MCF 10A (cell line): Measurements from ENCODE around the gene POU2AF1. TPM values are rescaled to one million over a fixed set of nuclear protein-coding genes. Genes with fewer than 3 reads are reported as not detected.

Experiments
- BruUV-seq: library from RNA; stranded (reverse); fragments of 400-500 nt; replicated peaks from 2 replicates; lab custom pipeline; 2021; lab: Mats Ljungman, UMichigan
- CTCF ChIA-PET: fragments of 300-600 bp; sonication (Branson Sonifier 250); formaldehyde crosslinking; extraction: SDS; loops from one replicate; lab custom pipeline; 2021; ENCODE audit warnings: antibody characterized with exemption, inconsistent platforms; lab: Yijun Ruan, JAX
- POLR2A ChIA-PET: fragments of 300-600, 350-650 bp; sonication (Branson Sonifier 250); formaldehyde crosslinking; extraction: SDS; loops from one replicate; lab custom pipeline; 2020; ENCODE audit warnings: antibody characterized with exemption, inconsistent platforms; lab: Yijun Ruan, JAX
- DNase-seq: peaks from one replicate; pipeline ENCODE4 v3.0.0-alpha.2; 2018; ENCODE audit not compliant: unreplicated experiment
- H3K27ac Mint-ChIP-seq: one replicate; pipeline ENCODE4 v1.8.0; 2022; ENCODE audit warnings: mild to moderate bottlenecking, low read depth, mixed read lengths; ENCODE audit not compliant: unreplicated experiment
- H3K27me3 Mint-ChIP-seq: one replicate; pipeline ENCODE4 v1.8.0; 2022; ENCODE audit warnings: mixed read lengths; ENCODE audit not compliant: insufficient read depth, unreplicated experiment
- H3K36me3 Mint-ChIP-seq: one replicate; pipeline ENCODE4 v1.8.0; 2022; ENCODE audit warnings: mild to moderate bottlenecking, moderate library complexity, mixed read lengths; ENCODE audit not compliant: insufficient read depth, unreplicated experiment
- H3K4me1 Mint-ChIP-seq: one replicate; pipeline ENCODE4 v1.8.0; 2022; ENCODE audit warnings: mixed read lengths; ENCODE audit not compliant: insufficient read depth, unreplicated experiment
- H3K4me3 Mint-ChIP-seq: one replicate; pipeline ENCODE4 v1.8.0; 2022; ENCODE audit warnings: mild to moderate bottlenecking, moderate library complexity, mixed read lengths; ENCODE audit not compliant: unreplicated experiment
- H3K9me3 Mint-ChIP-seq: one replicate; pipeline ENCODE4 v1.8.0; 2022; ENCODE audit warnings: mixed read lengths; ENCODE audit not compliant: unreplicated experiment
- intact Hi-C: fragments of 100-400 bp; cut with micrococcal nuclease; formaldehyde crosslinking; loops from 2 replicates; pipeline ENCODE4 v1.14.1; 2022
- total RNA-seq: library from RNA; stranded (reverse); gene quantifications from 2 replicates; pipeline ENCODE4 v1.2.3, GENCODE V29; 2022
- TF ChIP-seq, protein P1 (sequence below): fragments of 200-600 bp; IDR thresholded peaks from one replicate; pipeline ENCODE4 v1.8.0; 2022; ENCODE audit warnings: antibody characterized with exemption, mild to moderate bottlenecking; ENCODE audit not compliant: unreplicated experiment

Gene POU2AF1
- total RNA-seq, 1 experiment from 2014 or later: not detected

DNA sequence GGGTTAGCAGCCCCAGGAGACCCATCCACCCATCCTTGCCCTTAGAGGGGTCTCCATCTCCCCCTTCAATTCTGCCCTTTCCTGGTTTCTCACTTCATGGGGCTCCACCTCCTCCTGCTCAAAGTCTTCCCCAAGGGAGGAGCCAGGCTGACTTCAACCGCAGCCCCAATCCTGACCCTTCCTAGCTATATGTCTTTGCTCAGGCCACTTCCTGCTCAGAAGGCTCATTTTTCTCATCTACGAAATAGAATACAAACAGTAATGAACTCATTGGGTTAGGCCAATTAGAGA is 24.5 kb downstream of the POU2AF1 start:
- no peak overlapping the region for H3K27ac Mint-ChIP-seq
- ChIA-PET POLR2A (interaction anchor here (1.1 to 1.7 kb wide), 2 partner anchors 10 to 88 kb away, joined by 3 to 4 read pairs; no protein-coding TSS in a partner anchor), CTCF (no interaction called here)
- TF ChIP-seq, protein P1, sequence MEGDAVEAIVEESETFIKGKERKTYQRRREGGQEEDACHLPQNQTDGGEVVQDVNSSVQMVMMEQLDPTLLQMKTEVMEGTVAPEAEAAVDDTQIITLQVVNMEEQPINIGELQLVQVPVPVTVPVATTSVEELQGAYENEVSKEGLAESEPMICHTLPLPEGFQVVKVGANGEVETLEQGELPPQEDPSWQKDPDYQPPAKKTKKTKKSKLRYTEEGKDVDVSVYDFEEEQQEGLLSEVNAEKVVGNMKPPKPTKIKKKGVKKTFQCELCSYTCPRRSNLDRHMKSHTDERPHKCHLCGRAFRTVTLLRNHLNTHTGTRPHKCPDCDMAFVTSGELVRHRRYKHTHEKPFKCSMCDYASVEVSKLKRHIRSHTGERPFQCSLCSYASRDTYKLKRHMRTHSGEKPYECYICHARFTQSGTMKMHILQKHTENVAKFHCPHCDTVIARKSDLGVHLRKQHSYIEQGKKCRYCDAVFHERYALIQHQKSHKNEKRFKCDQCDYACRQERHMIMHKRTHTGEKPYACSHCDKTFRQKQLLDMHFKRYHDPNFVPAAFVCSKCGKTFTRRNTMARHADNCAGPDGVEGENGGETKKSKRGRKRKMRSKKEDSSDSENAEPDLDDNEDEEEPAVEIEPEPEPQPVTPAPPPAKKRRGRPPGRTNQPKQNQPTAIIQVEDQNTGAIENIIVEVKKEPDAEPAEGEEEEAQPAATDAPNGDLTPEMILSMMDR: no peak
- BruUV-seq: no TSS peak
- H3K9me3 Mint-ChIP-seq: no peaks in the 10 kb centered on the region
- intact Hi-C loops: no loop called here
- H3K4me3 Mint-ChIP-seq: no peak overlapping the region
- H3K27me3 Mint-ChIP-seq: peaks cover 37% of the 10 kb centered on the region
- no peak for DNase-seq
- H3K4me1 Mint-ChIP-seq: no peaks in the 10 kb centered on the region
- no peaks in the 10 kb centered on the region for H3K36me3 Mint-ChIP-seq

DNA sequence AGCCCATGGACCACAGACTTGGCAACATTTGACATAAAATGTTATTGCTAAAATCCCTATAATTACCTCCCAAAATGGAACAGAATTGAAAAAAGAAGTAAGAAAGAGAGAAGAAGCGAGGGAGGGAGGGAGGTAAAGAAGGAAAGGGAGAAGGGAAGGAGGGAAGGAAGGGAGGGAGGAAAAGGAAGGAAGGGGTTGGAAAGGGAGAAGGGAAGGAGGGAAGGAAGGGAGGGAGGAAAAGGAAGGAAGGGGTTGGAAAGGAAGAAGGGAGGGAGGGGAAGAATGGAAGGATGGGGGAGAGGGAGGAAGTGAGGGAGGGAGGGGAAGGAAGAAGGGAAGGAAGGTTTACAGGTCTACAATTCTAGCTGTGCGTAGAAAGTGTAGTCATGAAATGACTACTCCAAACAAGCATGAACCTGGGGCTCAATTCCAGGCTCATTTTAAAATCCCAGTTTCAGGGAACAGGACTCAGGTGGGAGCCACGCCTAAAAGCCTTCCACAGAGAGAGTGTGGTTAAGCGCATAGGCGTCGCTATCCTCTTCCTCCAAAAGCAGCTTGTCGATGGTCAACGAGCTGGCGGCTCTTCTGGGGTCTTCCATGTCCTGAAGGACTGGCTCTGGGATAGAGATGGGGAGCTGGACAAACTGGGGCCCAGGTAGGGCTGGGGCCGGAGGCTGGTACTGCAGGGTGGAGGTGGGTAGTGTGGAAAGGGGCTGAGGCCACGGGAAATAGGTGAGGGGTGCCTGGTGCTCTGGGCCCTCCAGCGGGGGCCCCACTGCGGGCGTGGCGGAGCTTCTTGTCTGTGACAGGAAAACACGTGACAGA is 25.1 kb downstream of the POU2AF1 start:
- Mint-ChIP-seq H3K27ac (no peak overlapping the region), H3K9me3 (no peaks in the 10 kb centered on the region), H3K27me3 (peaks cover 40% of the 10 kb centered on the region), H3K4me1 (no peaks in the 10 kb centered on the region), H3K4me3 (no peak overlapping the region), H3K36me3 (no peaks in the 10 kb centered on the region)
- CTCF ChIA-PET: no interaction called here
- no peak for DNase-seq
- POLR2A ChIA-PET: interaction anchor here (1.1 to 1.7 kb wide), 2 partner anchors 10 to 87 kb away, joined by 3 to 4 read pairs; no protein-coding TSS in a partner anchor
- no TSS peak for BruUV-seq
- intact Hi-C loops: no loop called here
- TF ChIP-seq, protein P1: no peak

DNA sequence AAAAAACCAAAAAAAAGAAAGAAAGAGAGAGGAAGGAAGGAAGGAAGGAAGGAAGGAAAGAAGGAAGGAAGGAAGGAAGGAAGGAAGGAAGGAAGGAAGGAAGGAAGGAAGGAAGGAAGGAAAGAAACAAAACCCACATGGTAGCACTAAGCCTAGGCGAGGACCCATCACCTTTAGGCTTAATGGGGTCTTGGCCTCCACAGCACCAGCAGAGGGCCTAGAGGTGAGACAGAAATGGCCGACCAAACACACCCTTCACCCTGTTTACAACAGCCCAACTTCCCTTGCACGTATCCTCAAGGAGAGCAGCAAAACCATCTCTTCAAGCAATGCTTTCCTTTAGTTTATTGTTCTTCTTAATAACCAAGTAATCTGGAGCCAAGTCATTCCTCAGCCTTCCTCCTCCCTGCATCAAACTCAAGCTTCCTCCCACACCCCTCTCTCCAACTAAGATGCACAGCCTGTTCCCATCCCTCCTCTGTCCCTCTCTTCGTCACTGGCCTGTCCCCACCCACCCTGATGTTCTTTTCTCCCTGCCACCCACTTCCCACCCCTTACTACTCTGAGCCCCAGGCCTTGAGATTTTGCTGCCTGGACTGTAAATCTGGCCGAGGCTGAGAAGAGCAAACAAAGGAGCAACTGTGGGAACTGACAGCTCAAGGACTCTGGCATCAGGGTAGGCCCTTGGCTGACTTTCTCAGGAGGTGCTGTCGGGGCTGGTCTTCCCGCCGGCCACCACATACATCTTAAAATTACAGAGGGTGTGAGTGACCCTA is 26.0 kb downstream of the POU2AF1 start:
- POLR2A ChIA-PET: no interaction called here
- TF ChIP-seq, protein P1: no peak
- Mint-ChIP-seq H3K27me3 (peaks cover 40% of the 10 kb centered on the region), H3K36me3 (no peaks in the 10 kb centered on the region), H3K4me3 (no peak overlapping the region), H3K27ac (no peak overlapping the region), H3K4me1 (no peaks in the 10 kb centered on the region), H3K9me3 (no peaks in the 10 kb centered on the region)
- intact Hi-C loops: no loop called here
- CTCF ChIA-PET: no interaction called here
- no peak for DNase-seq
- BruUV-seq: no TSS peak

DNA sequence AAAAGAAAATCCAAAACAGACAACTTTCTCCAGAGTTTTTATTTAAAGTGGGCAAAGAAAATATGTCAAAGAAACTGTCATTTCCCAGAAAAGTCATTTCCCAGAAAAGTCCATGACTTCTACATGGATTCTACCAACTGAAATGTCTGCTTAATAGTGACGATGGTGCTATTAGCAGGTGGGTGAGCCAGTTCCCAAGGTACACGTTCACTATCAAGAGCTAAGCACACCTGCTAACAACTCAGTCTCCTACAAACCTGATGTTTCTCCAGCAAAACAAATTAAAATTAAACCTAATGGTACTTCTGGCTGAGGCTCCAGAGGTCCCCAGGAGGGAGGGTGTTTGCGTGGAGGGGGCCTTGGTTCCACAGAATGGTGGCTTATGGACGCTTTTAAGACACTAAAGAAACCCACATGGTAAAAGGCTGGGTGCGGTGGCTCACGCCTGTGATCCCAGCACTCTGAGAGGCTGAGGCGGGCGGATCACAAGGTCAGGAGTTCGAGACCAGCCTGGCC is 26.8 kb downstream of the POU2AF1 start:
- H3K9me3 Mint-ChIP-seq: no peaks in the 10 kb centered on the region
- no peaks in the 10 kb centered on the region for H3K36me3 Mint-ChIP-seq
- CTCF ChIA-PET: no interaction called here
- no peak overlapping the region for H3K27ac Mint-ChIP-seq
- DNase-seq: no peak
- H3K4me3 Mint-ChIP-seq: no peak overlapping the region
- TF ChIP-seq, protein P1: no peak
- peaks cover 40% of the 10 kb centered on the region for H3K27me3 Mint-ChIP-seq
- intact Hi-C loops: no loop called here
- no TSS peak for BruUV-seq
- POLR2A ChIA-PET: no interaction called here
- H3K4me1 Mint-ChIP-seq: no peaks in the 10 kb centered on the region
